ENCODE data around the gene BACH2. TPM values are rescaled to one million over a fixed set of nuclear protein-coding genes. Genes with fewer than 3 reads are reported as not detected.

BACH2 gene
- total and polyA plus RNA-seq, 7 donors: under 0.01 to 5.6 (median 1.4) TPM

- no peaks in the 10 kb centered on the region for H3K27me3 ChIP-seq
- H3K27ac ChIP-seq: peak overlapping the region in 1 of 4 donors; percentile 50
- peaks cover 0 to 13% (median 4%) of the 10 kb centered on the region in 4 donors for H3K4me1 ChIP-seq
- 52 to 61% methylated on average over 11 of the region's 11 CpGs for WGBS, 2 donors
- H3K9me3 ChIP-seq: no peaks in the 10 kb centered on the region
- no peak for DNase-seq
- TF ChIP-seq POLR2A (IDR thresholded peaks at IDR 0.05) (no peak), CTCF (IDR thresholded peaks at IDR 0.05) (no peak), POLR2AphosphoS5 (IDR thresholded peaks at IDR 0.05) (no peak)
- no peak overlapping the region for H3K4me3 ChIP-seq
- intact Hi-C loops (cut with DNase I): no loop called here
- H3K36me3 ChIP-seq: no peaks in the 10 kb centered on the region
Measured at GRCh38 chr6:90177544-90178383, 118.9 kb downstream of the BACH2 start.

GRCh38 chr6:90175627-90176538 lies 120.8 kb downstream of the BACH2 start:
- no peak for DNase-seq
- Histone ChIP-seq H3K4me1 (peaks cover 0 to 13% (median 4%) of the 10 kb centered on the region in 4 donors), H3K4me3 (no peak overlapping the region), H3K36me3 (no peaks in the 10 kb centered on the region), H3K27ac (no peak overlapping the region), H3K27me3 (no peaks in the 10 kb centered on the region), H3K9me3 (no peaks in the 10 kb centered on the region)
- intact Hi-C loops (cut with DNase I): no loop called here
- 54 to 82% methylated on average over 8 of the region's 8 CpGs for WGBS, 2 donors
- TF ChIP-seq POLR2A (IDR thresholded peaks at IDR 0.05): no peak
- no peak for TF ChIP-seq EP300 (IDR thresholded peaks at IDR 0.05)
- no peak for TF ChIP-seq POLR2AphosphoS5 (IDR thresholded peaks at IDR 0.05)
- no peak for TF ChIP-seq CTCF (IDR thresholded peaks at IDR 0.05)

GRCh38 chr6:90173262-90173925 lies 123.2 kb downstream of the BACH2 start:
- Histone ChIP-seq H3K4me3 (no peak overlapping the region), H3K9me3 (no peaks in the 10 kb centered on the region), H3K36me3 (no peaks in the 10 kb centered on the region), H3K27ac (no peak overlapping the region), H3K4me1 (peaks cover 0 to 21% (median 16%) of the 10 kb centered on the region in 4 donors), H3K27me3 (no peaks in the 10 kb centered on the region)
- TF ChIP-seq EP300 (IDR thresholded peaks at IDR 0.05) (no peak), POLR2AphosphoS5 (IDR thresholded peaks at IDR 0.05) (no peak), CTCF (IDR thresholded peaks at IDR 0.05) (no peak), POLR2A (IDR thresholded peaks at IDR 0.05) (no peak)
- no peak for DNase-seq
- intact Hi-C loops (cut with DNase I): no loop called here
- WGBS, 2 donors: 60 to 88% methylated on average over 3 of the region's 3 CpGs

- Histone ChIP-seq H3K4me1 (peaks cover 0 to 19% (median 13%) of the 10 kb centered on the region in 4 donors), H3K9me3 (no peaks in the 10 kb centered on the region), H3K27me3 (no peaks in the 10 kb centered on the region), H3K36me3 (no peaks in the 10 kb centered on the region), H3K27ac (no peak overlapping the region), H3K4me3 (no peak overlapping the region)
- intact Hi-C loops (cut with DNase I): no loop called here
- TF ChIP-seq POLR2A (IDR thresholded peaks at IDR 0.05) (no peak), CTCF (IDR thresholded peaks at IDR 0.05) (no peak), POLR2AphosphoS5 (IDR thresholded peaks at IDR 0.05) (no peak), EP300 (IDR thresholded peaks at IDR 0.05) (no peak)
- DNase-seq: no peak
Measured at GRCh38 chr6:90170601-90171000, 126.0 kb downstream of the BACH2 start.
